COLO668 (cell line): ENCODE results near the gene ABI3BP.

ENCODE experiments used
- DNase-seq: peaks from one replicate; lab custom pipeline; 2025; ENCODE audit not compliant: unreplicated experiment; lab: John Stamatoyannopoulos, UW

ABI3BP gene

GRCh38 chr3:100898681-100899080 is 94.5 kb downstream of the ABI3BP start:
- DNase-seq: no peak

GRCh38 chr3:100896994-100897393 is 96.2 kb downstream of the ABI3BP start:
- no peak for DNase-seq

- no peak for DNase-seq
Measured at GRCh38 chr3:100893590-100893989, 99.6 kb downstream of the ABI3BP start.

GRCh38 chr3:100893108-100893507 is 100.1 kb downstream of the ABI3BP start:
- DNase-seq: no peak

GRCh38 chr3:100891827-100892226 is 101.4 kb downstream of the ABI3BP start:
- no peak for DNase-seq

GRCh38 chr3:100891033-100891432 is 102.2 kb downstream of the ABI3BP start:
- DNase-seq: no peak

- DNase-seq: no peak
Measured at GRCh38 chr3:100888881-100889280, 104.3 kb downstream of the ABI3BP start.

GRCh38 chr3:100882571-100882984 is 110.6 kb downstream of the ABI3BP start:
- DNase-seq: no peak

GRCh38 chr3:100880845-100881244 is 112.4 kb downstream of the ABI3BP start:
- DNase-seq: no peak

- no peak for DNase-seq
Measured at GRCh38 chr3:100880072-100880471, 113.1 kb downstream of the ABI3BP start.

- no peak for DNase-seq
Measured at GRCh38 chr3:100879195-100879810, 113.9 kb downstream of the ABI3BP start.

GRCh38 chr3:100877286-100877685 is 115.9 kb downstream of the ABI3BP start:
- DNase-seq: no peak

GRCh38 chr3:100875239-100875638 is 118.0 kb downstream of the ABI3BP start:
- no peak for DNase-seq

GRCh38 chr3:100873611-100874010 is 119.6 kb downstream of the ABI3BP start:
- no peak for DNase-seq

- no peak for DNase-seq
Measured at GRCh38 chr3:100871306-100871705, 121.9 kb downstream of the ABI3BP start.

GRCh38 chr3:100869787-100870186 is 123.4 kb downstream of the ABI3BP start:
- DNase-seq: no peak

- no peak for DNase-seq
Measured at GRCh38 chr3:100868894-100869293, 124.3 kb downstream of the ABI3BP start.

- no peak for DNase-seq
Measured at GRCh38 chr3:100868096-100868495, 125.1 kb downstream of the ABI3BP start.

GRCh38 chr3:100865442-100865841 is 127.8 kb downstream of the ABI3BP start:
- DNase-seq: no peak

- no peak for DNase-seq
Measured at GRCh38 chr3:100864471-100865250, 128.6 kb downstream of the ABI3BP start.

GRCh38 chr3:100857863-100858262 is 135.4 kb downstream of the ABI3BP start:
- no peak for DNase-seq

GRCh38 chr3:100856821-100857220 is 136.4 kb downstream of the ABI3BP start:
- DNase-seq: no peak

- DNase-seq: no peak
Measured at GRCh38 chr3:100852840-100853239, 140.4 kb downstream of the ABI3BP start.
